ENCODE results near the gene BABAM2.

DNA sequence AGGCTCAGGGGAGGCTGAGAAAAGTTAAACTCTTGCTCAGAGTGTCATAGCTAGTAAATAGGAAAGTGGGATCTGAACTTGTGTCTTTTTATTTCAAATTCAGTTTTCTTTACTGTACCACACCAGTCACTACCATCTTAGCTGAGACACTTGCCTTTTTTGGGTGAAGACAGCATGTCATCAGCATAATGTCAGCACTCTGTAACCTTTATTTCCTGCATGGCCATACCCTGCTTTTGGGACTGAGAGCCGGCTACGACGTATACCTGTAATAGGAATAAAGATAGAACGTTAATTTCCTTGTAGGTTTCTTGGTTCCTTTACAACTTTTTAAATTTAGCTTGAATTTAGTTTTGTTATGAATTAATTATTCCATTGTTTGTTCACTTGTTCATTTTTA is 202.8 kb downstream of the BABAM2 start:
- TF ChIP-seq, protein P1, sequence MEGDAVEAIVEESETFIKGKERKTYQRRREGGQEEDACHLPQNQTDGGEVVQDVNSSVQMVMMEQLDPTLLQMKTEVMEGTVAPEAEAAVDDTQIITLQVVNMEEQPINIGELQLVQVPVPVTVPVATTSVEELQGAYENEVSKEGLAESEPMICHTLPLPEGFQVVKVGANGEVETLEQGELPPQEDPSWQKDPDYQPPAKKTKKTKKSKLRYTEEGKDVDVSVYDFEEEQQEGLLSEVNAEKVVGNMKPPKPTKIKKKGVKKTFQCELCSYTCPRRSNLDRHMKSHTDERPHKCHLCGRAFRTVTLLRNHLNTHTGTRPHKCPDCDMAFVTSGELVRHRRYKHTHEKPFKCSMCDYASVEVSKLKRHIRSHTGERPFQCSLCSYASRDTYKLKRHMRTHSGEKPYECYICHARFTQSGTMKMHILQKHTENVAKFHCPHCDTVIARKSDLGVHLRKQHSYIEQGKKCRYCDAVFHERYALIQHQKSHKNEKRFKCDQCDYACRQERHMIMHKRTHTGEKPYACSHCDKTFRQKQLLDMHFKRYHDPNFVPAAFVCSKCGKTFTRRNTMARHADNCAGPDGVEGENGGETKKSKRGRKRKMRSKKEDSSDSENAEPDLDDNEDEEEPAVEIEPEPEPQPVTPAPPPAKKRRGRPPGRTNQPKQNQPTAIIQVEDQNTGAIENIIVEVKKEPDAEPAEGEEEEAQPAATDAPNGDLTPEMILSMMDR (IDR thresholded peaks at IDR 0.05): no peak
- TF ChIP-seq EZH2 (IDR thresholded peaks at IDR 0.05) (no peak), EZH2phosphoT487 (IDR thresholded peaks at IDR 0.05) (no peak)

Data from neural progenitor cell (in vitro differentiated cells).